ENCODE results near the gene MYO3B. TPM values are rescaled to one million over a fixed set of nuclear protein-coding genes. Genes with fewer than 3 reads are reported as not detected.

Gene MYO3B
- total and polyA plus RNA-seq, 8 donors: 0.38 to 1.3 (median 0.52) TPM

GRCh38 chr2:170229125-170229524 lies 51.2 kb downstream of the MYO3B start:
- TF ChIP-seq, protein P1, sequence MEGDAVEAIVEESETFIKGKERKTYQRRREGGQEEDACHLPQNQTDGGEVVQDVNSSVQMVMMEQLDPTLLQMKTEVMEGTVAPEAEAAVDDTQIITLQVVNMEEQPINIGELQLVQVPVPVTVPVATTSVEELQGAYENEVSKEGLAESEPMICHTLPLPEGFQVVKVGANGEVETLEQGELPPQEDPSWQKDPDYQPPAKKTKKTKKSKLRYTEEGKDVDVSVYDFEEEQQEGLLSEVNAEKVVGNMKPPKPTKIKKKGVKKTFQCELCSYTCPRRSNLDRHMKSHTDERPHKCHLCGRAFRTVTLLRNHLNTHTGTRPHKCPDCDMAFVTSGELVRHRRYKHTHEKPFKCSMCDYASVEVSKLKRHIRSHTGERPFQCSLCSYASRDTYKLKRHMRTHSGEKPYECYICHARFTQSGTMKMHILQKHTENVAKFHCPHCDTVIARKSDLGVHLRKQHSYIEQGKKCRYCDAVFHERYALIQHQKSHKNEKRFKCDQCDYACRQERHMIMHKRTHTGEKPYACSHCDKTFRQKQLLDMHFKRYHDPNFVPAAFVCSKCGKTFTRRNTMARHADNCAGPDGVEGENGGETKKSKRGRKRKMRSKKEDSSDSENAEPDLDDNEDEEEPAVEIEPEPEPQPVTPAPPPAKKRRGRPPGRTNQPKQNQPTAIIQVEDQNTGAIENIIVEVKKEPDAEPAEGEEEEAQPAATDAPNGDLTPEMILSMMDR (IDR thresholded peaks at IDR 0.05): no peak

DNA sequence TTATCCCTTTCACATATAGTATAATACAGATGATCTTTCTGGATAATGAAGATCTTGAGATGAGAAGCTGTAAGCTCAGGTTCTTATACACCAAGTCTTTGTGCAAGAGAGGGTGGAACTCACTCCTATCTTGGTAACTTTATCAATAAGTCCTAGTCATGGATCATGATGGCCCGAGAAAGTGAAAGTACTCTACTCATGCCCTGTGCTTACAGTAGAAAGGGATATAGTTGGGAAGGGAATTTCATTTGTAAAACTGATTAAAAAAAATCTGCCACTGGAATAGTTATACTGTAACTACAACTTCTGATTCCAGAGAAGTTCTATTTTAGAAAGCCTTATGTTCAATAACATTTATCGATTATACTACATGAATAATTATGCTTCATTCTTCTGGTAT lies 51.8 kb downstream of the MYO3B start:
- ATAC-seq (peak in 3 of 4 donors; percentile 44 to 56 (median 54)), DNase-seq (no peak), FAIRE-seq (no peak)
- H3K4me3 ChIP-seq: no peak overlapping the region
- no peaks in the 10 kb centered on the region for H3K9me3 ChIP-seq
- WGBS, 2 donors: 31 to 39% methylated on average over 2 of the region's 2 CpGs
- intact Hi-C loops (cut with DNase I): no loop called here
- no peak overlapping the region for H3K27ac ChIP-seq
- peaks cover 0 to 7% (median 6%) of the 10 kb centered on the region in 3 donors for H3K4me1 ChIP-seq
- no peaks in the 10 kb centered on the region for H3K27me3 ChIP-seq
- no peaks in the 10 kb centered on the region for H3K36me3 ChIP-seq
- TF ChIP-seq, protein P1 (IDR thresholded peaks at IDR 0.05): no peak

More at GRCh38 chr2:170229125-170229524, 51.2 kb downstream of the MYO3B start:
- ATAC-seq (peak in 2 of 4 donors; percentile 42 to 43), DNase-seq (no peak), FAIRE-seq (no peak)
- H3K36me3 ChIP-seq: no peaks in the 10 kb centered on the region
- H3K4me1 ChIP-seq: peaks cover 0 to 7% (median 6%) of the 10 kb centered on the region in 3 donors
- H3K27me3 ChIP-seq: no peaks in the 10 kb centered on the region
- intact Hi-C loops (cut with DNase I): no loop called here
- H3K9me3 ChIP-seq: no peaks in the 10 kb centered on the region
- H3K4me3 ChIP-seq: no peak overlapping the region
- H3K27ac ChIP-seq: no peak overlapping the region

GRCh38 chr2:170235860-170236679 lies 58.1 kb downstream of the MYO3B start:
- intact Hi-C loops (cut with DNase I): no loop called here
- Histone ChIP-seq H3K4me3 (no peak overlapping the region), H3K27me3 (no peaks in the 10 kb centered on the region), H3K4me1 (no peaks in the 10 kb centered on the region), H3K36me3 (no peaks in the 10 kb centered on the region), H3K27ac (no peak overlapping the region), H3K9me3 (no peaks in the 10 kb centered on the region)
- TF ChIP-seq, protein P1 (IDR thresholded peaks at IDR 0.05): peak in 3 of 4 donors; percentile 16 to 26 (median 23)
- FAIRE-seq (no peak), DNase-seq (no peak), ATAC-seq (peak in 3 of 4 donors; percentile 55 to 76 (median 57))
- WGBS, 2 donors: 40 to 50% methylated on average over 12 of the region's 12 CpGs

- no peak for FAIRE-seq
- DNase-seq: no peak
- ATAC-seq: no peak
- Histone ChIP-seq H3K27me3 (no peaks in the 10 kb centered on the region), H3K27ac (no peak overlapping the region), H3K4me3 (no peak overlapping the region), H3K36me3 (no peaks in the 10 kb centered on the region), H3K4me1 (no peaks in the 10 kb centered on the region), H3K9me3 (no peaks in the 10 kb centered on the region)
- 83 to 89% methylated on average over 2 of the region's 2 CpGs for WGBS, 2 donors
- TF ChIP-seq, protein P1 (IDR thresholded peaks at IDR 0.05): no peak
- intact Hi-C loops (cut with DNase I): no loop called here
Observed at GRCh38 chr2:170236680-170237047, 58.7 kb downstream of the MYO3B start.

GRCh38 chr2:170237572-170238120 lies 59.7 kb downstream of the MYO3B start:
- DNase-seq: no peak
- no peak for FAIRE-seq
- peak in 1 of 4 donors; percentile 25 for ATAC-seq
- Histone ChIP-seq H3K9me3 (no peaks in the 10 kb centered on the region), H3K27ac (no peak overlapping the region), H3K36me3 (no peaks in the 10 kb centered on the region), H3K4me3 (no peak overlapping the region), H3K27me3 (no peaks in the 10 kb centered on the region), H3K4me1 (no peaks in the 10 kb centered on the region)
- WGBS, 2 donors: 47 to 48% methylated on average over 4 of the region's 4 CpGs
- TF ChIP-seq, protein P1 (IDR thresholded peaks at IDR 0.05): no peak
- intact Hi-C loops (cut with DNase I): no loop called here

Data from pancreas (tissue), 10 donors.